Tibial nerve (tissue), 4 donors: ENCODE data around the gene KIF3B. TPM values are rescaled to one million over a fixed set of nuclear protein-coding genes. Genes with fewer than 3 reads are reported as not detected.
"Not testable (repeated sequence)": the region's sequence is repeated elsewhere in the genome, so short reads cannot be mapped to it uniquely, and the experiment has no call there.

Experiments used
- DNase-seq, 2 donors: peaks; one replicate each; pipeline ENCODE4 v3.0.0-alpha.2; 2019; ENCODE audit warnings: low spot score in 2 of 2
- H3K27ac ChIP-seq, 4 donors: fragments of 200-600 bp; sonication (generic) in 3 of 4; one replicate each; pipeline ENCODE4 v1.5.1; 2017 to 2019; ENCODE audit warnings: mild to moderate bottlenecking in 1 of 4
- H3K27me3 ChIP-seq, 2 donors: fragments of 200-600 bp; sonication (generic) in 1 of 2; one replicate each; pipeline versions ENCODE4 v1.5.1 to v1.6.0; 2017 to 2019
- H3K36me3 ChIP-seq, 3 donors: fragments of 200-600 bp; sonication (generic); one replicate each; pipeline ENCODE4 v1.5.1; 2018 to 2019
- H3K4me1 ChIP-seq, 4 donors: fragments of 200-600 bp; sonication (generic) in 3 of 4; one replicate each; pipeline ENCODE4 v1.5.1; 2017 to 2019
- H3K4me3 ChIP-seq, 4 donors: fragments of 200-600 bp; sonication (generic) in 3 of 4; one replicate each; pipeline ENCODE4 v1.5.1; 2017 to 2019; ENCODE audit warnings: mild to moderate bottlenecking in 1 of 4, moderate library complexity in 1 of 4
- H3K9me3 ChIP-seq, 4 donors: fragments of 200-600 bp; sonication (generic) in 3 of 4; one replicate each; pipeline ENCODE4 v1.5.1; 2017 to 2019
- CTCF ChIP-seq, 5 experiments: fragments of 200-600 bp in 3 of 5; fragments of 450-650 bp in 2 of 5; sonication (generic) in 3 of 5; IDR thresholded peaks; one replicate each; pipeline ENCODE4 v1.5.1; 2016 to 2019; ENCODE audit warnings: antibody characterized with exemption in 5 of 5, mild to moderate bottlenecking in 3 of 5, moderate library complexity in 2 of 5
- EP300 ChIP-seq, 2 donors: sonication (generic); formaldehyde crosslinking; IDR thresholded peaks; one replicate each; pipeline ENCODE4 v1.6.1; 2017; ENCODE audit warnings: antibody characterized with exemption in 2 of 2, mild to moderate bottlenecking in 1 of 2
- POLR2A ChIP-seq, 2 donors: fragments of 450-650 bp; IDR thresholded peaks; one replicate each; pipeline ENCODE4 v1.6.1; 2017; ENCODE audit warnings: antibody characterized with exemption in 2 of 2, mild to moderate bottlenecking in 2 of 2, moderate library complexity in 2 of 2
- WGBS, 2 donors: methylation state at CpG; one replicate each; pipeline ENCODE4 v1.1.5; 2018; 5-methylcytosine and 5-hydroxymethylcytosine counted together
- total RNA-seq, 4 donors: library from RNA; depleted of rRNA; stranded (reverse); fragments of >200 nt; gene quantifications; one replicate each; pipeline ENCODE4 v1.1.0, GENCODE V29; 2016

KIF3B gene
- total RNA-seq, 4 donors from 2014 or later = 27.3 to 32.9 (median 31.7) TPM

GRCh38 chr20:32316667-32317066 is 39.2 kb downstream of the KIF3B start:
- 93 to 94% methylated on average over 7 of the region's 7 CpGs for WGBS, 2 donors
- no peak for TF ChIP-seq POLR2A (IDR thresholded peaks at IDR 0.05)
- no peak for TF ChIP-seq EP300 (IDR thresholded peaks at IDR 0.05)
- no peak for TF ChIP-seq CTCF (IDR thresholded peaks at IDR 0.05)
- no peak overlapping the region for H3K4me3 ChIP-seq
- H3K36me3 ChIP-seq = peaks cover 0 to 79% (median 20%) of the 10 kb centered on the region in 3 donors
- no peak overlapping the region for H3K27ac ChIP-seq
- H3K27me3 ChIP-seq = no peaks in the 10 kb centered on the region
- no peaks in the 10 kb centered on the region for H3K9me3 ChIP-seq
- no peak for DNase-seq
- H3K4me1 ChIP-seq = no peaks in the 10 kb centered on the region

DNA sequence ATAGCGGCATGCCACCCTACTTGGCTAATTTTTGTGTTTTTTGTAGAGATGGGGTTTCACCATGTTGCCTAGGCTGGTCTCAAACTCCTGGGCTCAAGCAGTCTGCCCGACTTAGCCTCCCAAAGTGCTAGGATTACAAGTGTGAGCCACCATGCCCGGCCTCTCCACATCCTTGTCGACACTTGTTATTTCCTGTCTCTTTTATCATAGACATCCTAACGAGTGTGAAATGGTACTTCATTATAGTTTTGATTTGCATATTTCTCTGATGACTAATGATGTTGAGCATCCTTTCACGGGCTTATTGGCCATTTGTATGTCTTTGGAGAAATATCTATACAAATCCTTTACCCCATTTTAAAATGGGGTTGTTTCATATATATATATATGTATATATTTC is 41.6 kb downstream of the KIF3B start:
- TF ChIP-seq EP300 (IDR thresholded peaks at IDR 0.05) (no peak), POLR2A (IDR thresholded peaks at IDR 0.05) (no peak), CTCF (IDR thresholded peaks at IDR 0.05) (no peak)

GRCh38 chr20:32320305-32320704 is 42.9 kb downstream of the KIF3B start:
- TF ChIP-seq POLR2A (IDR thresholded peaks at IDR 0.05) (no peak), EP300 (IDR thresholded peaks at IDR 0.05) (no peak), CTCF (IDR thresholded peaks at IDR 0.05) (no peak)
- H3K4me1 ChIP-seq = no peaks in the 10 kb centered on the region
- no peaks in the 10 kb centered on the region for H3K27me3 ChIP-seq
- no peak overlapping the region for H3K4me3 ChIP-seq
- H3K9me3 ChIP-seq = no peaks in the 10 kb centered on the region
- no peak overlapping the region for H3K27ac ChIP-seq
- WGBS, 2 donors = 83 to 86% methylated on average over 1 of the region's 1 CpG
- no peak for DNase-seq
- peaks cover 0 to 47% (median 20%) of the 10 kb centered on the region in 3 donors for H3K36me3 ChIP-seq

More for the DNA sequence above, 41.6 kb downstream of the KIF3B start:
- no peak for DNase-seq
- peaks cover 0 to 57% (median 20%) of the 10 kb centered on the region in 3 donors for H3K36me3 ChIP-seq
- no peaks in the 10 kb centered on the region for H3K27me3 ChIP-seq
- H3K27ac ChIP-seq = no peak overlapping the region
- 86 to 90% methylated on average over 6 of the region's 6 CpGs for WGBS, 2 donors
- no peaks in the 10 kb centered on the region for H3K4me1 ChIP-seq
- H3K4me3 ChIP-seq = no peak overlapping the region
- H3K9me3 ChIP-seq = no peaks in the 10 kb centered on the region

- 61 to 75% methylated on average over 1 of the region's 1 CpG for WGBS, 2 donors
- Histone ChIP-seq H3K9me3 (no peaks in the 10 kb centered on the region), H3K4me1 (no peaks in the 10 kb centered on the region), H3K27ac (no peak overlapping the region), H3K27me3 (no peaks in the 10 kb centered on the region), H3K4me3 (no peak overlapping the region), H3K36me3 (peaks cover 0 to 44% (median 16%) of the 10 kb centered on the region in 3 donors)
- no peak for DNase-seq
- TF ChIP-seq CTCF (IDR thresholded peaks at IDR 0.05) (no peak), EP300 (IDR thresholded peaks at IDR 0.05) (no peak), POLR2A (IDR thresholded peaks at IDR 0.05) (no peak)
These were observed 43.9 kb downstream of the KIF3B start for GRCh38 chr20:32321390-32321789.

- H3K9me3 ChIP-seq, DNase-seq, H3K4me3 ChIP-seq, H3K4me1 ChIP-seq, H3K27ac ChIP-seq, H3K27me3 ChIP-seq: not testable (repeated sequence)
- WGBS, 2 donors = 94 to 97% methylated on average over 12 of the region's 12 CpGs
- peaks cover 0 to 44% (median 7%) of the 10 kb centered on the region in 3 donors for H3K36me3 ChIP-seq
These were observed 44.8 kb downstream of the KIF3B start for GRCh38 chr20:32322260-32322659.

- 89 to 95% methylated on average over 5 of the region's 5 CpGs for whole genome bisulfite sequencing, 2 donors
- H3K36me3 ChIP-seq = peaks cover 0 to 44% (median 0%) of the 10 kb centered on the region in 3 donors
- not testable (repeated sequence) for H3K27ac ChIP-seq, H3K9me3 ChIP-seq, H3K4me3 ChIP-seq, DNase-seq, H3K4me1 ChIP-seq, H3K27me3 ChIP-seq
These were observed 46.3 kb downstream of the KIF3B start for GRCh38 chr20:32323761-32324160.
